Cortex of kidney (tissue), 1 donor: Measurements from ENCODE around the gene EHMT1.

Experiments
- DNase-seq: peaks from one replicate; lab custom pipeline; 2025; lab: John Stamatoyannopoulos, UW

Gene EHMT1

DNA sequence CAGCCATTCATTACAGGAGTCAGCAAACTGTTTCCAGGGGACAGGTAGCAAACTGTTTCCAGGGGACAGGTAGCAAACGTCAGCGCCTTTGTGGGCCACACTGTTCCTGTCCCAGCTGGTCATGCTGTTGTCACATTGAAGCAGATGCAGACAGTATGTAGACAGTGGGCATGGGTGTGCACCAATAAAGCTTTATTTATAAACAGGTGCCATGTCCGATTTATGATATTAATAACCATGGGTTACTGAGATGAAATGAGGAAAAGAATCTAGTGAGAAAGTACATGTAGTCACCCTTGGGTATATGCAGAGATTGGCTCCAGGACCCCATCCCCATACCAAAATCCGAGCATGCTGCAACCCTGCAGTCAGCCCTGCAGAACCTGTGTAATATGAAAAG, 122.5 kb downstream of the EHMT1 start:
- no peak for DNase-seq

DNA sequence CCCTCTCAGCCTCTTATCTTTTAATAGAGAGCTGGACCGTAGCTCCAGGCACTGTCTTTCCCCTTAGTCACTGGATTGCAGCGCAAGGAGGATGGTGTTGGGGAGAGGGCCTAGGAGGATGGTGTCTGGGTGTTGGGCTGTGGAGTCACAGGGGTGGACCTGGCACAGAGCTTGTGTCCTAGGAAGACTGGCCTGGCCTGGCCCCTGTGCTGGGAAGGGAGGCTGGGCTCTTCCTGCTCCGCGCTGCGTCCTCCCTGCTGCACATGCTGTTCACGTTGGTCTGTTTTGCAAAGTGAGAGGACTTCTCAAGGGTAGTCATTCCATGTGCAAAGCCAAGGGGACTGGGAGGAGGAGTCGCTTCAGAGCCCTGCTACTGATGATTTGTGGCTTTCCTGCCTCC, 123.9 kb downstream of the EHMT1 start:
- DNase-seq: no peak

DNA sequence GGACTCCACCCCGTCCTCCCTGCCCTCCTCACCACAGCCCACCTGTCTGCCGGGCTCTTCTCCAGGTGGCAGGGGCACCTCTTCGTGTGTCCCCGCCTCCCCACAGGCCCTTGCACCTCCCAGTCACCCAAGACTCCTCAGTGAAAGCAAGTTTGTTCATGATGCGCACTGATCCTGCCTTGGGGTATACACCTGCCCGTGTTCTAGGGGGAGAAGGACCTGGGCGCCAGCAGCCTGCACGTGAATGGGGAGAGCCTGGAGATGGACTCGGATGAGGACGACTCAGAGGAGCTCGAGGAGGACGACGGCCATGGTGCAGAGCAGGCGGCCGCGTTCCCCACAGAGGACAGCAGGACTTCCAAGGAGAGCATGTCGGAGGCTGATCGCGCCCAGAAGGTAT, 124.9 kb downstream of the EHMT1 start:
- DNase-seq: no peak

DNA sequence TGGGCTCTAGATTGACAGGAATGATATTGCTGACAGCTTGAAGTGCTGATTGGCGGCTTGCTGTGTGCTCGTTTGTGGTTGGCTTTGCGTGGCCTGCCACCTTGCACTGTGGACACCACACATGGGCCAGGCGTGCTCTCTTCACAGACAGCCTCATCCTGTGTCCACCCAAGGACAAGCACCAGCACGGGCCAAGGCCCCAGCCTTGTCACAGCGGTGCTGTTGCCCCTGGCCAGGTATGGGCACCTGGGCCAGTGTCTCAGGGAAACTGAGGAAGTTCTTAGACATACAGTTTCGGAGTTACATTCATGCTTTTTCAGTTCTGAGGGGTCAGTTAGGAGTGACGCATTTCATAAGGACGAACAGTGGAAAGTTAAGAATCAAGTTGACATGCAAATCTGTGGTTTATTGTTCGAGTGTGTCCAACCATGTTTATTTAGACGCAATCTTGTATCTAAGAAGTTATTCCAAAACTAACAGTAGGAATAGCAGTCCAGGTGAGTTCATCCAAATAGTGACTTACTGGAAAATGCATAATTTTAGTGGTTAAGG, 125.9 kb downstream of the EHMT1 start:
- DNase-seq: no peak

DNA sequence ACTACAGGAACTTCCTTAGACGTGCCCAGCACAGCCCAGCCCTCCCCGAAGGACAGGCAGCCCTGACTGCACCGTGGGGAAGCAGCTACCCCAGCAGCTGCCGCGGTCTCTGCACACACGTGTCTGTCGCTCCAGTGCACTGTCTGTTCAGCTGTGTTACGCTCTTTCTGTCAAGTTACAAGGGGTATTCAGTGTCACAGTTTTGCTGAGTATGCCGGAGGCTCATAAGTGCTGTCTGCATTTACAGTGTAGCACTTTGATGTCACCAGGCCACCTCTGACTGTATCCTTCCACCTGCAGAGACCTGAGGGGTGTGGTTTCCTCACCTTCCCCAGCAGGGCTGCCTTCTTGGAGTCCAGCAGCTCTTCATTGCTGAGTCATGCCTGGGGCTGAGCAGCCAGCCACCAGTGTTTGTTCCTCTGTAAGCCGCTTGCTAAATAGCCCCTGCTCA, 126.8 kb downstream of the EHMT1 start:
- DNase-seq: no peak

DNA sequence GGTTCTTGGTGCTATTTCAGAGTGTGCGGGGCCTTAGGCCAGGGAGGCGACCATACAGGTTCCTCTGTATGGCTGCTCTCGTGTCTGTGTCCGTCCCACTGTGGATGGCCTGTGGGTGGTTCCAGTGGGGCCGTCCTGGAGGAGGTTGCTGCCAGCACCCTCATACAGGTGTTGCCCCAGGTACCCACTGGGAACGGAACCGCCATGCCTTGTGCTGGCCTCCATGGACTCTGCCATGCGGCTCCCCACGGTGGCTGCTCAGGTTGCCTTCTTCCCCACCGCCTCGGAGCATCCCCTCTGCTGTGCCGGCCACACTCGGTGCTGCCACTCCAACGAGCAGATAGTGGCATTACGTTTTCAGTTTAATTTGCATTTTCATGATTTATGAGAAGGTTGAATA, 129.5 kb downstream of the EHMT1 start:
- no peak for DNase-seq

DNA sequence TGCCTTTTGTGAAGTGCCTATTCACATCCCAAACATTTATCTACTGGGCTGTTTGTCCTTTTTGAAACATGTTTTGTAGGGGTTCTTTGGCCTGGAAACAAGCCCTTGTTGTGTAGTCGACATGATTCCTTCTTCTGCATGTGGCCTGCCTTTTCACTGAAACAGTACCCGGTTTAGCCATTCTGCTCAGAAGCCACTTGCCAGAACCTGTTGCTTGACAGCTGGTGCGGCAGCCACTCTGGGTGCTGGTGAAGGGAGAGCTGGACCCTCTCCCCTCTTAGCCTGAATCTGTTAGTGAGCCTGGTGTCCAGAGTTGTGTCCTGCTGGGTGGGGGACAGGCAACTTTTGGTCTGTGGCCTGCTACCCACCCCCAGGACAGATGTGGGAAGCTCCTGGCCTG, 129.9 kb downstream of the EHMT1 start:
- DNase-seq: no peak

DNA sequence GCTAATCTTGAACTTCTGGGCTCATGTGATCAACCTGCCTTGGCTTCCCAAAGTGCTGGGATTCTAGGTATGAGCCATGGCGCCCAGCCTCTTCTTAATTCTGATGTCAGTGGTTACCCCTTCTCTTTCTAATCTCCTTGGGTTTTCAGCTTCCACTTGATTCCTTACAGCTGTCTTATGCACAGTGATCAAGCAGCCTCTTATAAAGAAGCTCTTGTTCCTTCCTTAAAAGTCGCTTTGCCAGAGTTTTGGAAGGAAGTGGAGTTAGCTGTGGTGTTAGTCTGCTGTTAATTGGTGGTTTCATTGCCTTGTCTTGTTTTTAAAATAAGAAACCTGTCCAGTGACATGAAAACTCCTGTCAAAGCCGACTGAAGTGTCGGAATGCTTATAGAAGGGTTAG, 130.7 kb downstream of the EHMT1 start:
- DNase-seq: no peak

DNA sequence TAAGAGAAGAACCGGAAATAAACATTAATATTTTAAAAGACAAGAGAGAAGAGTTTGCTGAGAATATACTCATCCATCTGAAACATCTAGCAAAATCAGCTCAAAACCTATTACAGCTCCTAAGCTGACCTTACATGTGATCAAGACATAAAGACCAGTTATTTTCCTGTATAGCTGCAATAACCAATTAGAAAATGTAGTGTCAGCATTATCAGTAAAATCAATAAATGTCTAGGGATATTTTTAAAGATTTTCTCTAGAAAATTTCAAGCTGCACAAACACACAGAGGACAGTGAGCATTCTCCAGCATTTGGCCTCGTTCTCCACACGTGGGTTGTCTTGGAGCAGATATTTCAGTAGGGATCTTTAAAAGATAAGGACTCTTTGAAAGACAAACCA, 131.2 kb downstream of the EHMT1 start:
- DNase-seq: no peak

DNA sequence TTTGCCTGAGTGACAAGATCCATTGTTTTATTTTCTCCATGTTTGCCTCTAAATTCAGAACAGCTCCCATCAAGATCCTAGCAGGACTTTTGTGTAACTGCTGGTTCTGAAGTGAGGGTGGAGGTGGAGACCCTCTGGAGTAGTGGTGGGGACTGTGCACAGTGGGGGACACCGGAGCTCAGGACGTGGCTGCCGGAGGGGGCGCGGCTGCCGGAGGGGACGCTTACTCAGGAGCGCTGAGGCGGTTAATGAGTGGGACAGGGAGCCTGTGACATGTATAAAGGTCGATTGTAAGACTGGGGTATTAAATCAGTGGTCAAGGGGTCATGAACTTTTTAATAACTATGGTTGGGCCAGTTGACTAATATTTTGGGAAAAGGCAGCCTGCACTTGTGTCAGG, 131.8 kb downstream of the EHMT1 start:
- DNase-seq: no peak

DNA sequence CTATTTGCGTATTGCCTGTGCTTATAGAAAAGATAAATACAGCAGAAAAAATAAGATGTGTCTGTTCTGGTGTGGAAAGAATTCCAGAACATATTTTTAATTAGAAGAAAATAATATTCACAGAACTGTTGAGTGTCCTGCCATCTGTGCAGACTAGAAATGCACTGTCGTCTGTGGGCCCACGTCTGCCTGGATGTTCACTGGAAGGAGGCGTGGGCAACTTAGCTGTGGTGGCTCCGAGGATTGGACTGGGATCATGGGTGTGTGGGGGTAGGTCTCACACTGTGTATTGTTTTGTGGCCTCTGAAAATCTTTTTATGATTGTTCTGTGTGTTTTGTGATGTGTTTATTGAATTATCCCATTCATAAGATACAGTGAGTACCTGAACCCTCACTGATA, 132.8 kb downstream of the EHMT1 start:
- DNase-seq: no peak

DNA sequence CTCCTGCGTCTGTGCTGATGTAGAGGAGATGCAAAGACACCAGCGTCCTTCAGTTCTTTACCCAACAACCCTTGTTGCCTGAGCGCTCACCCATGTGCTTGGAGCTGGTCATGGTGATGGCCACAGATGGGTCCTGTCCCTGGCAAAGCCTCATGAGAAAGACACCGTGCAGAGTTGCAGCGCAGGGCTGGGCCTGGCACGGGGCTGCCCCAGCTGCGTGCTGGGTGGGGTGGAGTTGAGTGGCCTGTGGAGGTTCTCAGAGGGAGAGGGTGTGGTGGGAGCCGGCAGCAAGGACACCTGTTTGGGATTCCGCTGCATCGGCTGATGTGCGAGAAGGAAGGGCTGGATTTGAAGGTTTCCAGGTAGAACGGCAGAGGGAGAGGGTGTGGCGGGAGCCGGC, 133.6 kb downstream of the EHMT1 start:
- no peak for DNase-seq

DNA sequence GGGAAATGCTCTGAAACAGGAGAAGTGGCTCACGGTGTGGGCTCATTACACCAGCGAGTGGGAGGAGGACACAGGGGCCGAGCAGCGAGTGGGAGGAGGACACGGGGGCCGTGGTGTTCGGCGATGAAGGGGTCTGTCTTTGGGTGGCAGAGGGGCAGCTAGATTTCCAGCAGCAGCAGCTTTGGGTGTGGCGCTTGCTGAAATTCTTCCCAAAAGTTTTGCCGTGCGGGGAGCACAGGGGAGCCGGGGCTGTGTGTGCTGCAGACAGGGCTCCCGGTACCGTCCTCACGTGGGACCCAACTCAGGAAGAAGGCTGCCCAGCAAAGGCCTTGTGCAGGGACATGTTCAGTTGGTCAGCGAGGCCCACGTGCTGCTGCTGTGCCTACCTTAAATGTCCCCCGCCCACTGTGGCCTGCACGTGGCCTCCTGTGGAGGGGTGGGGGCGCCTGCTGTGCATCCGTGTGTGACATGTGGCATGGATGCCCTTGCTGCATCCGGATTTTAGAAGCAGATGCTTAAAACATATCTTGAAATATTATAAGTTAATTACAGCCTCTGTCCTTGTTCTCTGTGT, 134.5 kb downstream of the EHMT1 start:
- no peak for DNase-seq

DNA sequence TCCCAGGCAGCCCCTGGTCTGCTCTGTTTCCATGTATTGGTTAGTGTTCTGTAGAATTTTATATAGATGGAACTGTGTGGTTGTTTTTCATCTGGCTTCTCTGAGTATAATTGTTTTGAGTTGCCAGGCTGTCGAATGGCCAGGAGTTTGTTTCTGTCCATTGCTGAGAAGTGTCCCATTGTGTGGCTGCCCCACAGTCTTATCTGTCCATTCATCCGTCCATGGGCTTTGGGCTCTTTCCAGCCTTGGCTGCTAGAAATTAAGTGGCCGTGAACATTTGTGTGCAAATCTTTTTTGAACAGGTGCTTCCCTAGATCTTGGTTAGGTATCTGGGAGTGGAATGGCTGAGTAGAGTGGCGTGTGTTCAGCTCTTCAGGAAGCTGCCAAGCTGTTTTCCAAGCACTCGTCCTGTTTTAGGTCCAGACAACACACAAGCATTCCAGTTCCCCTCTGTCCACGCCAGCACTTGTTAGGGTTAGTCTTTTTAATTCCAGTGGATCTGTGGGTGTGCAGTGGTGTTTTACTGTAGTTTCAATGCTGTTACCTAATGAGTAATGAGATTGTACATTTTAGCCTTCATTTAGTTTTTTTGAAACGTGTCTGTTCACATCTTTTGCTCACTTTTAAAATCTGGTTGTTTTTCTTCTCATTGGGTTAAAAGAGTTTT, 136.6 kb downstream of the EHMT1 start:
- DNase-seq: no peak

DNA sequence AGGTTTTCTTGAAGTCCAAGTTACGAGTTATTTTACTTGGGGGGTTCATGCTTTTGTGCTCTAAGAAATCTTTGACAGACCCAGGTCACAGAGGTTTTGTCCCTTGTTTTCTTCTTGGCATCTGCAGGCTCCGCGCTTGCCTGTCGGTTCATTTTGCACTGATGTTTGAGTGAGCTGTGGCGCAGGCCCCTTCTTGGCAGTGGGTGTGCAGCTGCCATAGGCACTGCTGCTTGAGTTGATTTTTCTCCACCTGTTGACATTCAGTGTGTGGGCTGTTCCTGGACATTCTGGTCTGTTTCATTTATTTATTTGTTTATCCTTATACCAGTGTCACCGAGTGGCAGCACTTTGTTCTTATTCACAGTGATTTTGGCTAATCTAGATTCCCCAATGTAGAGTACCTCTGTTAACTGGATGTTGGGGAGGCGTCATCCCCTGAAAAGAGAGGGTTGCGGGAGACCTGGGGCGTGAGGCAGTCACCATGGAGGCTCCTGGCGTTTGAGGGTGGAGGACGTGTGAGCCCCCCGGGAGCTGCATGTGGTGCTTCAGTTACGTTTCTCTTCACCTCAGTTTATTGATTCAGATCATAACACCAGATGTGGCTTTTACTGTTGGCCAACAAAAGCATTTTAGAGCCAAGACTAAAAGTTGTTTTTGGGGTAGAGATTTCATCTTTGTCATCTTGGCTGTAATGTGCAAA, 137.4 kb downstream of the EHMT1 start:
- no peak for DNase-seq

DNA sequence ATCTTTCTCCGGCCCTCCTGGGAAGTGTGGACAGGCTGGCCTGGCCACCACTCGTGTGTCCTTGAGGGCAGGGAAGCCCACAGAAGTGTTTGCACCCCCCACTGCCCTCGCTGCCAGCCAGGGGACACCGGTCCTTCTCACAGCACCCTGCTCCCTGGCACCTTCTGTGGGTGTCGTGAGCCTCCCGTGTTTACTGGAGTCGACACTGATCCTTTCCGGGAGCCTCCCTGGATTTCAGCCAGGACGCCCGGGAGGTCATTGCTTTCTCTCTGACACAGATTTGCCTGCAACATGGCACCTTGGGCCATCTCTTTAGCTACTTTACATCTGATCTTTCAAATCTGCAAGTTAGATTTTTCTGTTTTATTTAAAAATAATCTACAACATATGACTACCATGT, 138.3 kb downstream of the EHMT1 start:
- DNase-seq: no peak

DNA sequence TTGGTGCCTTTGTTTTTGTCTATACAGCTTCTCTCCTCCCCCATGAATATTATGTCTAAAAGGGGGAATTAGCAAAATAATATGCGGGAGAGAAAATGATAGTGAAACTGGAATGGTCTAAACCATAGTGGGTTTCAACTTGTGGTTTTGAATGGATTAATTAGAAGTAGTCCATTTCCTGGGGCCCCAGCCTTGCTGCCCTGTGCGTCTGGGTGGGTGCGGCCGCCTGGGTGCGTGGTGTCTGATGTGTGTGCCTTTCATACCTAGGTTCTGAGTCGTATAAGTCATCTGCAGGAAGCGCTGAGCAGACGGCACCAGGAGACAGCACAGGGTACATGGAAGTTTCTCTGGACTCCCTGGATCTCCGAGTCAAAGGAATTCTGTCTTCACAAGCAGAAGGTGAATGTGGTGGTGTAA, 138.8 kb downstream of the EHMT1 start:
- no peak for DNase-seq

DNA sequence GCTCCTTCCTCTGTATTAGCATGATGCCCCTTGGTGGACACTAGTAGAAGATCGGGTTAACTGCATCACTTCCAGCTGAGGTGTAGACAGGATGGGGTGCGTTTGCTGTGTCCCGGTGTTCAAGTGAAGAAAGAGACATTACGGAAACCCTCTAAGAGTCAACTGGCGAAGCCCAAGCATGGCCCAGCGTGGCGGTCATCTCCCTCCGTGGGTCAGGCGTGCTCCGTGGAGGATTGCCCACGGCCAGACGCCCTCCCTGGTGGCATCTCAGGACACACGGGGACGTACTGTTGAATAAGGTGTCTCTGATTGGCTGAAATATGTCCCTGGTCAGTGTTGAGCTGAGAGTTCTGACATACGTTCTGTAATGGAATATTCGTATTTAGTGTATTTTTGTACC, 139.3 kb downstream of the EHMT1 start:
- no peak for DNase-seq

DNA sequence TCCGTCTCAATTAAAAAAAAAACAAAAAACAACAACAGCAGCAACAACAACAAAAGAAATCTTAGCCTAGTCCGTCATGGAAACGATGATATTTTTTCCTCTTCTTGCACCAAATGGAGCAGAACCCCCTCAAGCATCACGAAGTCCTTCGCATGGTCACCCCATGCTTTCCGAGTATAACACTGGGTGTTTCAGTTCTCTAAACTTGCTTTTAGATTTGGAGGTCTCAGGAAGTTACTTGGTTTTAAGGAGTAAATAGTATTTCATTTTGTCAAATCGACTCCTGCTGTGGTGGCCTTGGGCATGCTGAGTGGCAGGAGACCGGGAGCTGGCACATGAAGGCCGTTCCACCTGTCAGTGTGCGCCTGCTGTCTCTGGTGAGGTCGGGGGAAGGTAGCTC, 140.3 kb downstream of the EHMT1 start:
- no peak for DNase-seq

DNA sequence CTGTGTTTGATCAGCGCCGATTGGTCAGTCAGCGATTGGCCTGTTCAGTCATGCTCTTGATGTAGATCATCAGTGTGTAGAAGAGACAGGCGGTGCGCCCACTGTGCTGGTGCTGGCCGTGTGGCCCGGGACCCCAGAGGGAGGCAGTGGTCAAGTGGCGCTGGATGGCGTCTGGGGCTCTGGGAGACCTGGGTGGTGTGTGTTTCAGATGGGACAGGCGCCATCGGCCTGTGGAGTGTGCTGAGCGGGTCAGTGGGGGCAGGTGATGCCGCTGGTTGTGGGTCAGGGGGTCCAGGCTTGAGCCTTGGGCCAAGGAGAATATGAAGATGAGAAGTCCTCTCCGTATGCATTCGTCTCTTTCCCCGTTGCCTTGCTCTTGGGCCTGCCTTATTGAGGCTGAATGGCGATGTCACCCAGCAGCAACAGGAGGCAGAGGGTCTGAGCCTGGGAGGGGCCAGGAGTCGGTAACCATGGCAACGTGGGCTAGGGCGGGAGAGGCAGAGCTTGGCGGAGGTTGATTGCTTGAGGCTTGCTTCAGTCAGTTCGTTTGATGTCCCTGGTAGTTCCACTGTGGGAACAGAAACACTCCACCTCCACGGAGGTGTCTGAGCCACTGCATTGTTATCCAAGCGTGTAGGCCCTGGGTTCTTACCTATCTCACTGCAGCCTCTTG, 141.0 kb downstream of the EHMT1 start:
- DNase-seq: no peak

DNA sequence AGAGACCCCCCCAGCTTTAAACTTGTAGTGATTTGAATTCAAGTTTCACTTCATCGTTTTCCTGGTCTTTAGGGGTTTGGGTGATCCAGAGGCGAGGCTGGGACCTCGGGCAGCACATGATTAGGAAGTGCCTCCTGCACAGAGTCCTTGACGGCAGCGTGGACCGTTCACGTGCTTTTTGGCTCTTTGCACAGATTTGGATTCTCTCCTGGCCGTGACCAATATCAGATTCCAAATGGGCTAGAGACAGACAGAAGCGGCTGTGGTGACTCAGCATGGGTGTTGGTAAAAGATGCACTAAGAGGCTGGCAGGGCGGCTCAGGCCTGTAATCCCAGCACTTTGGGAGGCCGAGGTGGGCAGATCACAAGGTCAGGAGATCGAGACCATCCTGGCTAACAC, 141.6 kb downstream of the EHMT1 start:
- DNase-seq: no peak

DNA sequence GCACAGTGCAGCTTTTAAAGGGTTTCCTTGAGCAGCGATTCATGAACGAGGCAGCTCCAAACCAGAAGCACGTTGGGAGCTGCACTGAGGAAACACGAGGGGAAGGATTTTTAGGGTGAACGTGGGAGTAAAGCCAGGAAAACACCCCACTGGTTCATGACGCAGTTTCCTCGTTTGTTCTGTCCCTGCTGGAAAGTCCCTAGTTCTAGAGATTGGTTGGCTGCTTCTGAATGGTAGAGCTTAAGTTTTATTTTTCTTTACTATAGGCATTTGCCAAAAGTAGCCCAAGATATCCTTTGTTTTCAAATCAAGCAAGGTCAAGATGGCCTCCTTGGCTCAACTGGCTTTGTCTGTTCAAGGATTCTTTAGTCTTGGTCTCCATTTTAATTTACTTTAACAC, 142.2 kb downstream of the EHMT1 start:
- no peak for DNase-seq

DNA sequence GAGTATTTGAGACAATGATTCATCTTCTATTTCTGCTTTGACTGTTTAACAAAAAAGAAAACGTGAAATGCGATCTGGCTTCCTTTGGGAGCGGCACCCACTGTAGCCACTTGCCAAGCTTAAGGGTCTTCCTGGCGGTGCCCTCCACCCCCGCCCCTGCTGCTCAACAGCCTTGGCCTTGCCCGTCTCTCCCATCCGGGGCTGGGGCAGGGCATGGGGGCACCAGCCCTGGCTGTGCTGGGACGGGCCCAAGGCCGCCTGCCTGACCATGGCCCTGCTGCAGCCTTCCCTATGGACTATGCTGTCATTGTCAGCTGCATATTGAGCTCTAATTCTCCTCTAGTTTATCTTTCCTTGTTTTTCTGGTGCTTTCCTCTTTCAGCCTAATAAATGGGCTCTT, 143.0 kb downstream of the EHMT1 start:
- DNase-seq: no peak
